Transverse colon (tissue), 4 donors: Measurements from ENCODE around the gene ZNF433. TPM values are rescaled to one million over a fixed set of nuclear protein-coding genes. Genes with fewer than 3 reads are reported as not detected.
"Not testable (repeated sequence)": the region's sequence is repeated elsewhere in the genome, so short reads cannot be mapped to it uniquely, and the experiment has no call there.

Experiments
- DNase-seq: peaks from one replicate; pipeline ENCODE4 v3.0.0-alpha.2; 2019
- H3K27ac ChIP-seq, 4 donors: fragments of 200-600 bp; sonication (generic); 2 replicates each; pipeline ENCODE4 v1.5.1; 2016 to 2018; ENCODE audit warnings: inconsistent platforms in 4 of 4
- H3K27me3 ChIP-seq: fragments of 200-600 bp; sonication (generic); 2 replicates; pipeline ENCODE4 v1.5.1; 2017; ENCODE audit warnings: inconsistent platforms
- H3K36me3 ChIP-seq, 4 donors: fragments of 200-600 bp; sonication (generic); 2 replicates each; pipeline ENCODE4 v1.5.1; 2017 to 2019; ENCODE audit warnings: inconsistent platforms in 4 of 4
- H3K4me1 ChIP-seq, 4 donors: fragments of 200-600 bp; sonication (generic); 2 replicates each; pipeline ENCODE4 v1.5.1; 2017 to 2020; ENCODE audit warnings: inconsistent platforms in 4 of 4
- H3K4me3 ChIP-seq, 4 donors: fragments of 200-600 bp; sonication (generic); 1 replicate in 1 of 4; 2 replicates in 3 of 4; pipeline versions ENCODE4 v1.5.1 to v1.6.1; 2017 to 2019; ENCODE audit warnings: inconsistent platforms in 4 of 4
- H3K9me3 ChIP-seq, 2 donors: fragments of 200-600 bp; sonication (generic); 2 replicates each; pipeline ENCODE4 v1.5.1; 2017 to 2019; ENCODE audit warnings: inconsistent platforms in 2 of 2
- CTCF ChIP-seq, 5 experiments: fragments of 200-600 bp in 3 of 5; fragments of 450-650 bp in 2 of 5; sonication (generic) in 3 of 5; IDR thresholded peaks; 1 replicate in 2 of 5; 2 replicates in 3 of 5; pipeline ENCODE4 v1.5.1; 2016 to 2017; ENCODE audit warnings: antibody characterized with exemption in 5 of 5, inconsistent platforms in 3 of 5, mild to moderate bottlenecking in 2 of 5, moderate library complexity in 1 of 5
- EP300 ChIP-seq: sonication (generic); formaldehyde crosslinking; IDR thresholded peaks from one replicate; pipeline ENCODE4 v1.6.1; 2017; ENCODE audit warnings: antibody characterized with exemption, low read depth
- POLR2A ChIP-seq: fragments of 450-650 bp; IDR thresholded peaks from one replicate; pipeline ENCODE4 v1.6.1; 2016; ENCODE audit warnings: antibody characterized with exemption, mild to moderate bottlenecking, moderate library complexity
- POLR2AphosphoS5 ChIP-seq, 3 donors: sonication (generic); formaldehyde crosslinking; IDR thresholded peaks; one replicate each; pipeline ENCODE4 v1.6.1; 2016; ENCODE audit warnings: antibody characterized with exemption in 3 of 3
- WGBS, 2 donors: methylation state at CpG; one replicate each; pipeline ENCODE4 v1.1.5; 2018; ENCODE audit warnings: low coverage in 1 of 2; 5-methylcytosine and 5-hydroxymethylcytosine counted together
- in situ Hi-C, 4 donors: fragments of 200-750 bp; cut with MboI; loops; one replicate each; pipeline versions ENCODE4 v1.15.0 to v1.15.1; 2017; ENCODE audit warnings: low sequenced_read_pairs in 3 of 4, low pct_ligation_motif_present in 1 of 4, low pct_unique_long_range_greater_than_20kb in 1 of 4
- intact Hi-C: fragments of 100-400 bp; cut with DNase I; formaldehyde crosslinking; loops from one replicate; pipeline ENCODE4 v1.15.1; 2023; ENCODE audit warnings: low total_unique reads
- total RNA-seq, 4 donors: library from RNA; depleted of rRNA; stranded (reverse); fragments of >200 nt; gene quantifications; one replicate each; pipeline ENCODE4 v1.1.0, GENCODE V29; 2016

The ZNF433 gene
- total RNA-seq, 4 donors from 2014 or later, result 3.2 to 13.5 (median 4.7) TPM

- no peak overlapping the region for H3K4me3 ChIP-seq
- H3K9me3 ChIP-seq, result no peaks in the 10 kb centered on the region
- TF ChIP-seq POLR2AphosphoS5 (IDR thresholded peaks at IDR 0.05), result no peak
- TF ChIP-seq POLR2A, result no peak
- no peak for TF ChIP-seq EP300
- TF ChIP-seq CTCF (IDR thresholded peaks at IDR 0.05), result no peak
- H3K27me3 ChIP-seq, result no peaks in the 10 kb centered on the region
- DNase-seq, result no peak
- H3K36me3 ChIP-seq, result peaks cover 0 to 20% (median 0%) of the 10 kb centered on the region in 4 donors
- 70 to 72% methylated on average over 5 to 9 of the region's 9 CpGs for WGBS, 2 donors
- intact Hi-C loops, result no loop called here
- no peaks in the 10 kb centered on the region for H3K4me1 ChIP-seq
- in situ Hi-C loops, result no loop called here
- H3K27ac ChIP-seq, result no peak overlapping the region
These were observed 35.1 kb downstream of the ZNF433 start for GRCh38 chr19:12000152-12000981.

- no peak for DNase-seq
- H3K27me3 ChIP-seq, result no peaks in the 10 kb centered on the region
- no peak for TF ChIP-seq POLR2AphosphoS5 (IDR thresholded peaks at IDR 0.05)
- TF ChIP-seq EP300, result no peak
- TF ChIP-seq CTCF (IDR thresholded peaks at IDR 0.05), result no peak
- TF ChIP-seq POLR2A, result no peak
- in situ Hi-C loops, result loop anchor here in 2 of 4 donors (25.0 kb wide), 2 partner anchors 108 to 142 kb away; partner anchors contain the start of genes ZNF20 (in 1 of the 2) and ZNF69 (in 1 of the 2)
- H3K9me3 ChIP-seq, result no peaks in the 10 kb centered on the region
- 93 to 100% methylated on average over 1 of the region's 1 CpG for WGBS, 2 donors
- no peak overlapping the region for H3K4me3 ChIP-seq
- intact Hi-C loops, result no loop called here
- H3K36me3 ChIP-seq, result no peaks in the 10 kb centered on the region
- H3K27ac ChIP-seq, result no peak overlapping the region
- H3K4me1 ChIP-seq, result peaks cover 0 to 6% (median 2%) of the 10 kb centered on the region in 4 donors
These were observed 40.3 kb downstream of the ZNF433 start for GRCh38 chr19:11995174-11995573.

- in situ Hi-C loops, result loop anchor here in 2 of 4 donors (5.0 to 25.0 kb wide), 3 partner anchors 35 to 145 kb away; partner anchors contain the start of genes ZNF20 (in 1 of the 2) and ZNF69 (in 1 of the 2)
- H3K9me3 ChIP-seq, intact Hi-C loops, H3K36me3 ChIP-seq, H3K27me3 ChIP-seq, DNase-seq, H3K27ac ChIP-seq, H3K4me3 ChIP-seq: not testable (repeated sequence)
- 80 to 83% methylated on average over 2 to 4 of the region's 4 CpGs for WGBS, 2 donors
- peaks cover 0 to 14% (median 6%) of the 10 kb centered on the region in 4 donors for H3K4me1 ChIP-seq
These were observed 43.6 kb downstream of the ZNF433 start for GRCh38 chr19:11991921-11992320.

GRCh38 chr19:11989112-11989456, 46.4 kb downstream of the ZNF433 start:
- peak overlapping the region in 3 of 4 donors; percentile 89 to 94 (median 91) for H3K27ac ChIP-seq
- 61 to 77% methylated on average over 7 to 9 of the region's 9 CpGs for whole genome bisulfite sequencing, 2 donors
- in situ Hi-C loops, result loop anchor here in 2 of 4 donors (25.0 kb wide), 2 partner anchors 102 to 148 kb away; partner anchors contain the start of genes ZNF20 (in 1 of the 2) and ZNF69 (in 1 of the 2)

More at GRCh38 chr19:11989112-11989456, 46.4 kb downstream of the ZNF433 start:
- Histone ChIP-seq H3K4me3 (peak overlapping the region in 3 of 4 donors; percentile 74 to 86 (median 81)), H3K4me1 (peaks cover 0 to 14% (median 6%) of the 10 kb centered on the region in 4 donors), H3K27me3 (no peaks in the 10 kb centered on the region), H3K36me3 (no peaks in the 10 kb centered on the region), H3K9me3 (no peaks in the 10 kb centered on the region)
- TF ChIP-seq POLR2AphosphoS5 (IDR thresholded peaks at IDR 0.05), result no peak
- no peak for TF ChIP-seq CTCF (IDR thresholded peaks at IDR 0.05)
- TF ChIP-seq EP300, result no peak
- no peak for TF ChIP-seq POLR2A
- DNase-seq, result no peak
- intact Hi-C loops, result loop anchor here (5.0 kb wide), 1 partner anchor 67 kb away; no protein-coding TSS in a partner anchor
